Measurements from ENCODE around the gene ELF2. TPM values are rescaled to one million over a fixed set of nuclear protein-coding genes. Genes with fewer than 3 reads are reported as not detected.

ELF2 gene
- total and polyA plus RNA-seq, 2 donors (not counting 3 experiments of a cell fraction or from before 2014, with no cell fraction given), result 16.4 to 35.1 TPM

- H3K27me3 ChIP-seq (ENCODE audit: control insufficient read depth in 2 of 2, insufficient read depth in 2 of 2, low read length in 2 of 2), result no peaks in the 10 kb centered on the region
- CTCF ChIA-PET, result interaction anchor here (1.0 to 5.7 kb wide), 4 partner anchors 16 to 213 kb away, joined by 3 to 66 read pairs (median 4); no protein-coding TSS in a partner anchor
- peak overlapping the region; percentile 65 to 100 (median 87) for H3K4me3 ChIP-seq (replicated peaks in 1 of 3; ENCODE audit: insufficient read depth in 1 of 3, low read depth in 1 of 3, low read length in 3 of 3)
- peaks cover 7% of the 10 kb centered on the region for H4K20me1 ChIP-seq (replicated peaks; ENCODE audit: control insufficient read depth, extremely low read depth, insufficient read depth, low read length)
- TF ChIP-seq POLR2AphosphoS5 (IDR thresholded peaks at IDR 0.05; ENCODE audit: insufficient read depth, low read depth, low read length), result peak; percentile 66
- peak; percentile 51 for TF ChIP-seq MAX (IDR thresholded peaks at IDR 0.05; ENCODE audit: insufficient read depth, insufficient read length)
- TF ChIP-seq CTCF (IDR thresholded peaks at IDR 0.05; ENCODE audit: extremely low read depth in 1 of 2, insufficient read depth in 1 of 2, low read depth in 1 of 2, low read length in 2 of 2), result no peak
- TF ChIP-seq JUN (IDR thresholded peaks at IDR 0.05; ENCODE audit: borderline replicate concordance, insufficient read depth, insufficient read length, low read depth), result no peak
- DNase-seq (ENCODE audit: low read depth, low spot score) (peak; percentile 99), FAIRE-seq (peak; percentile 87)
- POLR2A ChIA-PET, result interaction anchor here (0.7 to 1.0 kb wide), 3 partner anchors 9 to 217 kb away, joined by 3 to 11 read pairs (median 3); no protein-coding TSS in a partner anchor
- H3K9ac ChIP-seq (replicated peaks; ENCODE audit: extremely low read depth, insufficient read depth, low read length), result peak overlapping the region; percentile 97
- peak overlapping the region; percentile 84 for H2AFZ ChIP-seq (ENCODE audit: low read depth, low read length)
- intact Hi-C loops (cut with micrococcal nuclease) (loop anchor here (1.0 kb wide), 4 partner anchors 68 to 370 kb away; partner anchors contain the start of genes ELF2, NAA15 and NOCT), dilution Hi-C loops (cut with MboI; ENCODE audit: extremely low pct_ligation_motif_present, low sequenced_read_pairs) (no loop called here)
- TSS peak; percentile 74 for BruUV-seq (replicated peaks)
- no peaks in the 10 kb centered on the region for H3K36me3 ChIP-seq (ENCODE audit: control insufficient read depth in 2 of 2, extremely low read depth in 1 of 2, insufficient read depth in 2 of 2, low read length in 2 of 2)
- peak overlapping the region; percentile 85 for H3K27ac ChIP-seq (ENCODE audit: insufficient read depth, low read depth, low read length)
- H3K79me2 ChIP-seq (ENCODE audit: control insufficient read depth, insufficient read depth, low read length), result peaks cover 54% of the 10 kb centered on the region
- peaks cover 19% of the 10 kb centered on the region for H3K4me1 ChIP-seq (ENCODE audit: control insufficient read depth, extremely low read depth, insufficient read depth, low read length)
- H3K4me2 ChIP-seq (ENCODE audit: insufficient read depth, low read length), result peak overlapping the region; percentile 93
- H3K9me3 ChIP-seq (replicated peaks; ENCODE audit: control insufficient read depth, insufficient read depth, low read length), result no peaks in the 10 kb centered on the region
- no peaks in the 10 kb centered on the region for H3K9me1 ChIP-seq (replicated peaks; ENCODE audit: control insufficient read depth, extremely low read depth, insufficient read depth, low read length)
These were observed 94.0 kb downstream of the ELF2 start for GRCh38 chr4:139082750-139083606.
